HEK293 (cell line): ENCODE results near the gene LAMC3.

Source experiments
- ZBTB49 ChIP-seq: fragments of 450-650 bp; formaldehyde crosslinking; IDR thresholded peaks from 2 replicates; pipeline ENCODE4 v1.5.1; 2016; ENCODE audit warnings: missing biosample characterization, missing genetic modification characterization, low read depth
- ZBTB8A ChIP-seq: fragments of 450-650 bp; formaldehyde crosslinking; IDR thresholded peaks from 2 replicates; pipeline ENCODE4 v1.5.1; 2016; ENCODE audit warnings: missing biosample characterization, missing genetic modification characterization
- ZNF571 ChIP-seq: fragments of 450-650 bp; formaldehyde crosslinking; IDR thresholded peaks from 2 replicates; pipeline ENCODE4 v1.5.0; 2017; ENCODE audit warnings: missing biosample characterization, missing genetic modification characterization
- ZNF639 ChIP-seq: fragments of 450-650 bp; formaldehyde crosslinking; IDR thresholded peaks from 2 replicates; pipeline ENCODE4 v1.5.1; 2016; ENCODE audit warnings: missing biosample characterization, missing genetic modification characterization

- TF ChIP-seq ZNF571 (tag by site-specific recombination) (no peak), ZBTB49 (tag by site-specific recombination) (no peak), ZNF639 (no peak), ZBTB8A (tag by site-specific recombination) (no peak)
These were observed 30.4 kb downstream of the LAMC3 start for GRCh38 chr9:131039129-131039954.
